ENCODE data around the gene IFITM1.

DNA sequence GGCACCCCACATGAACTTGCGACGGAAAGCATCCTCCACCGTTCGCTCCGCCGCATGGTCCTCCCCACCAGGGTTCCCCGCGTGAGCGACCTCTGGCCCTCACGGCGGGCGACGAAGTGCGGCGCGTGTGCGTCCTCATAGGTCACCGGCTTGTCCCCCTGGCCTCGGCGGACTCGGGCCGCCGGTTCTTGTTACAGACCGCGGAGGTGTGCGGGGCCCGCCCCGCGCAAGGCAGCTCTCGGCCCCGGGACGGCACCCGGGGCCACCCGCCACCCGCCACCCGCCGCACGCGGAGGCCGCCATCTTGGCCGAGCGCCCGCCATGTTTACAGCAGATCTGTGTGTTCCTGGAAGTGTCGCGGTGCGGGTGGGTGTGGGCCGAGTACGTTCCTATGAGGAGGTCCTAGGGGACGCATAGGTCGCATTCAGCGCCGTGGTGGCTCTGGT, 9.8 kb upstream of the IFITM1 start:
- TF ChIP-seq POLR2A (IDR thresholded peaks at IDR 0.05; ENCODE audit: low read depth, low read length) (no peak), POLR2AphosphoS5 (IDR thresholded peaks at IDR 0.05; ENCODE audit: low read depth, low read length) (no peak)

Measured in GM12891 (cell line).